Activated B cell treated with CpG ODN at 0.5 μM for 24 hours (primary cell): ENCODE measurements around the gene APOBEC3F. TPM values are rescaled to one million over a fixed set of nuclear protein-coding genes. Genes with fewer than 3 reads are reported as not detected.

Experiments
- ATAC-seq: fragments of 200-7000 bp; cut with Tn5 transposase; one replicate; pipeline ENCODE4 v1.10.0; 2021; ENCODE audit warnings: low read depth, mild to moderate bottlenecking, moderate library complexity
- CTCF ChIA-PET: fragments of 350-600 bp; sonication (Branson Sonifier 250); formaldehyde crosslinking; loops from one replicate; lab custom pipeline; 2021; ENCODE audit warnings: antibody characterized with exemption; lab: Charles Lee
- POLR2A ChIA-PET: fragments of 350-600 bp; sonication (Branson Sonifier 250); formaldehyde crosslinking; loops from one replicate; lab custom pipeline; 2021; ENCODE audit warnings: antibody characterized with exemption; lab: Charles Lee
- DNase-seq: peaks from one replicate; pipeline ENCODE4 v3.0.0; 2022
- H3K27ac Mint-ChIP-seq: one replicate; pipeline ENCODE4 v1.8.0; 2020; ENCODE audit warnings: mixed read lengths
- H3K27me3 Mint-ChIP-seq: one replicate; pipeline ENCODE4 v1.8.0; 2021; ENCODE audit warnings: mixed read lengths
- H3K36me3 Mint-ChIP-seq: one replicate; pipeline ENCODE4 v1.8.0; 2021; ENCODE audit warnings: low read depth, mixed read lengths
- H3K4me1 Mint-ChIP-seq: one replicate; pipeline ENCODE4 v1.8.0; 2021; ENCODE audit warnings: mixed read lengths
- H3K4me3 Mint-ChIP-seq: one replicate; pipeline ENCODE4 v1.8.0; 2020; ENCODE audit warnings: mild to moderate bottlenecking, mixed read lengths
- H3K9me3 Mint-ChIP-seq: one replicate; pipeline ENCODE4 v1.8.0; 2020; ENCODE audit warnings: mixed read lengths
- CTCF ChIP-seq: fragments of 200-600 bp; IDR thresholded peaks from one replicate; pipeline ENCODE4 v1.8.0; 2022; ENCODE audit warnings: antibody characterized with exemption, mild to moderate bottlenecking
- intact Hi-C: fragments of 100-400 bp; cut with micrococcal nuclease; formaldehyde crosslinking; loops from one replicate; pipeline ENCODE4 v1.15.1; 2024
- total RNA-seq: library from RNA; stranded (reverse); gene quantifications from 2 replicates; pipeline ENCODE4 v1.2.3, GENCODE V29; 2022

Gene APOBEC3F
- total RNA-seq, 1 donor from 2014 or later: 82.4 TPM

GRCh38 chr22:39087881-39088684, 47.4 kb downstream of the APOBEC3F start:
- no peak overlapping the region for H3K4me3 Mint-ChIP-seq

GRCh38 chr22:39088685-39089032, 48.0 kb downstream of the APOBEC3F start:
- no peak for ATAC-seq
- CTCF ChIA-PET: no interaction called here
- Mint-ChIP-seq H3K36me3 (peaks cover 40% of the 10 kb centered on the region), H3K4me1 (peaks cover 42% of the 10 kb centered on the region), H3K9me3 (no peaks in the 10 kb centered on the region), H3K4me3 (no peak overlapping the region), H3K27ac (no peak overlapping the region), H3K27me3 (no peaks in the 10 kb centered on the region)
- DNase-seq: no peak
- no peak for TF ChIP-seq CTCF
- intact Hi-C loops: no loop called here
- POLR2A ChIA-PET: interaction anchor here (0.5 to 3.2 kb wide), 2 partner anchors 10 to 13 kb away, joined by 12 to 16 read pairs; no protein-coding TSS in a partner anchor

More at GRCh38 chr22:39087881-39088684, 47.4 kb downstream of the APOBEC3F start:
- TF ChIP-seq CTCF: no peak
- H3K4me1 Mint-ChIP-seq: peaks cover 43% of the 10 kb centered on the region
- intact Hi-C loops: no loop called here
- DNase-seq (no peak), ATAC-seq (no peak)
- POLR2A ChIA-PET: interaction anchor here (0.5 to 3.2 kb wide), 3 partner anchors 11 to 23 kb away, joined by 3 to 16 read pairs (median 12); no protein-coding TSS in a partner anchor
- CTCF ChIA-PET: no interaction called here
- H3K9me3 Mint-ChIP-seq: no peaks in the 10 kb centered on the region
- H3K27me3 Mint-ChIP-seq: no peaks in the 10 kb centered on the region
- no peak overlapping the region for H3K27ac Mint-ChIP-seq
- H3K36me3 Mint-ChIP-seq: peaks cover 44% of the 10 kb centered on the region

GRCh38 chr22:39089928-39090327, 49.3 kb downstream of the APOBEC3F start:
- H3K27me3 Mint-ChIP-seq: no peaks in the 10 kb centered on the region
- ATAC-seq (no peak), DNase-seq (no peak)
- peak overlapping the region; percentile 4 for H3K27ac Mint-ChIP-seq
- H3K9me3 Mint-ChIP-seq: no peaks in the 10 kb centered on the region
- CTCF ChIA-PET: interaction anchor here (0.9 kb wide), 1 partner anchor 12 kb away, joined by 3 read pairs; no protein-coding TSS in a partner anchor
- no peak overlapping the region for H3K4me3 Mint-ChIP-seq
- H3K4me1 Mint-ChIP-seq: peaks cover 50% of the 10 kb centered on the region
- no peak for TF ChIP-seq CTCF
- intact Hi-C loops: no loop called here
- peaks cover 34% of the 10 kb centered on the region for H3K36me3 Mint-ChIP-seq
- POLR2A ChIA-PET: interaction anchor here (0.7 to 1.3 kb wide), 3 partner anchors 9 to 29 kb away, joined by 3 to 4 read pairs (median 3); partner anchors contain the start of gene APOBEC3G

- H3K27ac Mint-ChIP-seq: peak overlapping the region; percentile 35
- no peaks in the 10 kb centered on the region for H3K9me3 Mint-ChIP-seq
- peaks cover 29% of the 10 kb centered on the region for H3K36me3 Mint-ChIP-seq
- TF ChIP-seq CTCF: no peak
- intact Hi-C loops: no loop called here
- no peaks in the 10 kb centered on the region for H3K27me3 Mint-ChIP-seq
- ChIA-PET CTCF (no interaction called here), POLR2A (interaction anchor here (0.6 to 1.3 kb wide), 5 partner anchors 8 to 201 kb away, joined by 3 to 6 read pairs (median 3); no protein-coding TSS in a partner anchor)
- ATAC-seq (peak; percentile 60), DNase-seq (no peak)
- H3K4me1 Mint-ChIP-seq: peaks cover 53% of the 10 kb centered on the region
- no peak overlapping the region for H3K4me3 Mint-ChIP-seq
These were observed 49.9 kb downstream of the APOBEC3F start for GRCh38 chr22:39090426-39091064.
